GM18519 (cell line): Measurements from ENCODE around the gene VCP.

Source experiments
- ATAC-seq: cut with Tn5 transposase; IDR thresholded peaks from one replicate; pipeline ENCODE4 v1.9.1; 2021; ENCODE audit warnings: mild to moderate bottlenecking, moderate library complexity; ENCODE audit not compliant: unreplicated experiment, low FRiP score

VCP gene

DNA sequence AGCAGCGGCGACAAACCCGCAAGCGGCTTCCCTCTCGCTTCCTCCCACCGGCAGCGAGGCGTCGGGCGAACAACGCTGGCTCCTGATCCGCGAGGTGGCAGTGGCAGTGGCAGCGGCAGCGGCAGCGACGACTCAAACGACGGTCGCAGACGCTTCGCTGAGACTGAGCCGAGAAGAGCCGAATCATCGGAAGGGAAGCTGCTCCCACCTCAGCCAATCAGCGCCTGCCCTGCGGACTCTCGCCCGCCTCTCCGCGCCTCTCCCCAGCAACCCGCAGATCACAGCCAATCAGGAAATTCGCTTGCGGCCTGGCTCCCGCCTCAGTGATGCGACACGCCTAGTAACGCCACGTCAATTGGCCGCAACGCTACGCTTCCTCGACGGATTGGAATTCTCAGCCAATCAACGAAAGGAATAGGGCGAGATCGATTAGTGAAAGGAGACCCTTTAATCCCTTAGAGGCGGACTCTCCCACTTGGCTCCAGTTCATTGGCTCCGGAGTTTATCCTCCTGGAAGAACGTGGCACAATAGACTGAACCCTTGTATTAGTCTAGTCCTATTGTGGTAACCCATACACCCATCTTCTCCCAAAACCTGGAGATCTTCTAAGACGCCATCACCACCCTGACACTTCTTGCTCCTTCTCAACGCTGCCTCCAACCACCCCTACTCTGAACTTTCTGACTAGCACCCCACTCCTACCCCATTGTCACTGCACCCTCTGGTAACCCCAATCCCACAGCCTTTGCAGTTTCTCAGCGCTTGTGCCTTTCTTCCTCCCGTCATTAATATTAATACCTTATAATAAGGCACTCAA lies at the start of gene VCP:
VCP (minus strand) TSS at position 165 of the 818 bp plus-strand sequence. CDS start 272 bp downstream, outside the sequence.
- ATAC-seq: peak; percentile 80

DNA sequence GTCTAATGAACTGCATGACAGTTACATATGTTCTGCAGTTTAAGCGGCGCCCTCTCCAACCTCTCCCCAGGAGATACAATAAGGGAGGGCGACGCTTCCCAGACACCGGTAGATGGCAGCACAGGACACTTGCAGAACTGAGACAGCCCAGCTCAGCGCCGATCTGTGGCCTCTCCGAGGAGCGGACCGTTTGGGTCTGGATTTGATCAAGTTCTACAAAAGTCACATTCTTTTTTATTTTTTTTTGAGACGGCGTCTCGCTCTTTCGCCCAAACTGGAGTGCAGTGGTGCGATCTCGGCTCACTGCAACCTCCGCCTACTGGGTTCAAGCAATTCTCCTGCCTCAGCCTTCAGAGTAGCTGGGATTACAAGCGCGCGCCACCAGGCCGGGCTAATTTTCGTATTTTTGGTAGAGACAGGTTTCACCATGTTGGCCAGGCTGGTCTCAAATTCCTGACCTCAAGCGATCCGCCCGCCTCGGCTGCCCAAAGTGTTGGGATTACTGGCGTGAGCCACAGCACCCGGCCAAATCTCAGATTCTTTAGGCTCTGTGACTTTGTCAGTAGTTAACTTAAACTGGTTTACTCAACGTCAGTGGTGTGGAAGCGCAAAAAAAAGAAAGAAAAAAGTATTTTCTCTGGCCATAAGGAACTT lies 44.6 kb upstream of the VCP start:
- ATAC-seq: peak; percentile 44

DNA sequence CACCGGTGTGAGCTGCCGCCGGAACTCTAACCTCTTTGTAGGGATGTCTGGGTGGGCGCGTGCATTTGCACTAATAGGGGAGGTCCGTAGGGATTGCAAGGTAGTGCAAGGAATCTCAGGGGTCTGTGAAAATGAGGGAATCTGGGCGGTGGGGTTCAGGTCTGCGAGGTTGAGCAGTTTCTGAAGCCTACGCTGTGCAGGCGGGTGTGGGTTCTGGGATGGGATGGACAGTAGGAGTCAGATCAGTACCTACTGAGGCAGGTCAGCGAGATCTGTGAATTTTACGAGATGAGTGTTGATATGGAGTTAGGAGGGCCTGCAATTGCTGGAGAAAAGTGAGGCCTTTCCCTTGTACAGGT lies 44.1 kb upstream of the VCP start:
- ATAC-seq: no peak

DNA sequence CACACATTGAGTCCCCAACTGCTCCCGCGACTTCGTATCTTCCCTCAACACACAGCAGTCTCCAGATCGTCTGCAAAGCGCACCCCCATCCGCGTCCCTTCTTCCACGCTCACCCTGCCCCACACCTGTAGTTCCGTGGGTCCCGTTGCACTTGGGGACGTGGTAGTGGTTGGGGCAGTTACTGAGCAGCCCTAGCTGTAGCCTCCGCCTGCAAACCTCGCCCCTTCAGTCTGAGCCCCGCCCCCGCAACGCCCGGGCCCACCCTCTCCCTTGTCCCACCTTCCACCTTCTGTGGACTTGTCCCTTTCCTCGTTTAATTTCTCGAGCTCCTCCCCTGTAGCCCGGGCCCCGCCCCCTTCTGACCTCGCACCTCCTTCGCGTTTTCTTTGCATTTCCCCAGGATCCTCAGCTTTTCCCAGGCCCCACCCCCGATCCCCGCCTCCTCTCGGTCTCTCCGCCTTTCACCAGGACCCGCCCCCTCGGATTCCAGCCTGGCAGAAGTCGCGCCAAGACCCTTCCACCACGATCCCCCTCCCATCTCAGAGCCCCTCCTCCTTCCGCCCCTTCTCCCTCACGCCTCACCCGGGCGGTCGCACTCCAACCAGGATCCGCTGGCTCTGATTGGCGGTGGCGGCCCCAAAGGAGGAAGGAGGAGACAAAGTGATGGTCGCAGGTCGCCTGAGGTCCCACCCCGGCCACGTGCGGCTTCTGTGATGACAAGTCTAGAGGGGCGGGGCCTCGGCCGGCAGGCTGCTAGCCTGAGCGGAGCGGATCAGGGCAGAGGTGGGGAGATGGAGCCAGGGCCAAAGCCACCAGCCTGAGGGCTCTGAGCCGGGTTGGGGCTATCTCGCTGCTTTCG lies 43.5 kb upstream of the VCP start, which contains the start of gene ATOSB:
ATOSB (minus strand) TSS at position 183 of the 859 bp plus-strand sequence. CDS start 7,588 bp downstream, outside the sequence.
- ATAC-seq: peak; percentile 45

DNA sequence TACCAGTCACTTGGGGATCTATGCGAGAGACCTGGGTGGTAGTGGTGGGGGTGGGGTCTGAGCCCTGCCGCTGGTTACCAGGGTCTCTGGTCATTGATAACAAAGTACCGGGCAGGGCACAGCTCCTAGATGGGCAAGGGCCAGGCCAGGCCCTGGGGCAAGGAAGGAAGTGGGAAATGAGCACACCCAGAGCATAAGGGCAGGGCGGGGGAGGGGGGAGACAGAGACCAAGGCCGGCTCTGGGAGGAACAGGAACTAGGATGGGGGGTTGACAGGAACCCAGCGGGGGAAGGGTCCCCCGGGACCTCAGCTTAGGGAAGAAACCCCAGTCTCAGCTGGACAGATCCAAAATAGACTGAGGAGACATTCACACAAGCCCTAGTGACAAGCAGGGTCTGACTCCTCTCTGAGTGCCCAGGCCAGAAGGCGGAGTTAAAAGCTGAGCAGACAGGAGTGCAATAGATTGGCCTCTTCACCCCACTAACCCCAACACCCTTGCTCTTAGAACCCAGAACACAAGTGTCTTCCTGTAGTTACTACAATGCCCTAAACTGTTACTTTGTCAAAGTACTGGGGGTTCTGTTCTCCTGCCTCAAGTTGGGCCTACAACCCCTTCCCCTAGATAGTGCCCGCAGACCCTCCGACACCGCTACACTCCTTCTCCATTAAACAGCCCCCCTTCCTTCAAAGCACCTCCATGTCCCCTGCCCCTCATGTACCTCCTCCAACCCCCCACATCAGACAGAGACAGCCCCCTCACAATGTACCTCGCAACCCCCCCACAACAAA lies 42.6 kb upstream of the VCP start:
- ATAC-seq: no peak

DNA sequence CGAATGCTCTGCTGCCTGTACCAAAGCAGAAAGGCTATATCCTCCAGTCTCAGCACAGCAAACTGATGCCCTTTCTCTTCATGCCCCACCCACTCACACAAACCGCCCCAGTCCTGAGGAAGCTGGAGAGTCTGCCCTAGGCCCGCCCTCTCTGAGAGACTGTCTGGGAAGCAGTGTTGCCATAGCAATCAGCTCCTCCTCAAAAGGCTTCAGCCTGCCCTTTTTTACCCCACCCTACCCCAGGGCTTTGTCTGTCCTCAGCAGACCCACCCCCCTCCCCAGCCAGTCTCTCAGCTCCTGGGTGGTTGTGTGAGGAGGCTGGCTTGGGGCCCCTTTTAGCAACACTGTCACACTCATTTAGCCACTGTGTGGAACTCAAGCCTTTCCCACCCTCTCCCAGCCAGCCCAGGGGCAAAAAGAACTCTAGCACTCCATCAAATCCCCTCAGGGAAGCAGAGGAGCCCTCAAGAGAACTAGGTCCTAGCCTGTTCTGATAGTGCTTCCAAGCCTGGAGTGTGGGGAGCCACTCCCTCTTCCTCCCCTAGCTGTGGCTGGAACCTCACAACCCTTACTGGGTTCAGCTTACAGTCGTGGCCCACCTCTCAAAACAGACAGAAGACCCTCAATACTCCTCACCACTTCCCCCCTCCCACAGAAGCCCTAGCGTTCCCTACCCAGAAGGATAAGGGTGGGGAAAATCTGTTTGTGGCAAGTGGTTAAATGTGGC lies 41.9 kb upstream of the VCP start:
- ATAC-seq: no peak

DNA sequence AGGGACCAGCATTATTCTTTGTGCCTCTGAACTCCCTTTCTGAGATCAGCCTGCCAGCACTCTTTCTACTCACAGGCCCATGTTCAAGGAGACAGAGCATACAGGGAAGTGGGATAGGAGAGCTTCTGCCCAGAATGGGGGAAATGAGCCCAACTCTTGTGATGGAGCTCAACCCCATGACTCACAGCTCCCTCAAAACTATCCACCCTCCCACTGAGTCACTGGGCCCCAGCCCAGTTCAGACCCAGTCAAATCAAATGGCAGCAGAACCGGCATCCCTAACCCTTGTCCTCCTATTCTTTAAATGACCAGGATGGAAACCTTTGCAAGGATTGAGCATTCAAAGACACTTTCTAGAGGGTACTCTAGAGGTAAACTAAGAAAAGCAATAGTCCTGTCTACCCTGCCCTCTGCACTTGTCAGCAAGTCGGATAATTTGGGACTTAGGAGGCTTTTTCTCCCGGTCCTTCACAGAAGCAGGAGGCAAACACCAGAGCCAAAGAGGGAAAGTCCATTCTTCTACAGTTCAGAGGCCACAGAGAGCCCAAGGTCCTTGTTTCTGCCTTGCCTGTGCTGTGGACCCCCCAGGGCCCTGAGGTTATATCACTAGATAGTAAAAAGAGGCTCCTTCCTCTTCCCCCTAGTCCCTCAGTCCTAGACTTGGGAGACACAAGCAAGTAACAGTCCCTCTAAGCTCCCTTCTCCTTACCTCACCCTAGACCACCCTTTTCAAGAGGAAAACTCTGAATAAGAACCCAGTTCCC lies 40.0 kb upstream of the VCP start:
- ATAC-seq: no peak

DNA sequence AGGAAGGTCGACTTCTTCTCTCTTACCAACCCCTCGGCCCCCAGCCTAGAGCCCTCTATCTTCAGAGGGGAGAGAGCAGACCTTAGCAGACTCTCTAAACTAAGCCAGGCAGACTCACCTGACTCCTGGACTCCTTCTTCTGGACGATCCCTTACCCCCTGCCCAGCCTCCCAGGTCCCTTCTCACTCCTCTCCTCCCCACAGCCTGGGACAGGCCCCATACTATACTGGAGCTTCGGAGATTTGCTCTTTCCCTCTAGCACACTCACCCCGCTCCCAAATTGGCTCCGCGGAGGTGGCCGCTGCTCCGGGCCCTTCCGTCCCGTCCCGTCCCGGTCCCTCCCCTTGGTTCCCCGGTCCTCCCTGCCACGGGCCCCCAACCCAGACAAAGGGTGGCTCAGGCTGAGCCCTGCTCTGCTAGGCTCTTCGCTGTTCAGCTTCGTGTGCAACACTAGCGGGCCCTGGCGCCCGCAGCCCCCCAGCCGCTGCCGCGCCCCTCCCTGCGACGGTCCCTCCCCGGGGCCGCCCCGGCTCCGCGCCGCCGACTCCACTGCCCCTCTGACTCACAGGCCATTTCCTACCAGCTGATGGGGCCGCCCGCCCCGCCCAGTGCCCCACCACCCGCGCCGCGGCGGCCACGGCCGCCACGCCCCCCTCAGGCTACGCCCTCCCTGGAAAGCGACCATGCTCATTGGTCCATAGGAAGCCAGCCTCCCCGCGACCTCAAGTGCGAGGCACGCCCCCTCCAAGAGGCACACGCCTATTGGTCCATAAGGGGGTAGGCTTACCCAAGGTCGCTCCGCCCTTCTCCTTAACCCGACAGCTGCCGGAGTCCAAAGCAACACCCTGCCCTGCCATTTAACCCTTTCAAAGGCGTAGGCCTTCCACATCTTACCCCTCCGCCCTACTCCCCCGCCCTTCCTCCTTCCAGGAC lies 38.8 kb upstream of the VCP start:
- peak; percentile 61 for ATAC-seq

DNA sequence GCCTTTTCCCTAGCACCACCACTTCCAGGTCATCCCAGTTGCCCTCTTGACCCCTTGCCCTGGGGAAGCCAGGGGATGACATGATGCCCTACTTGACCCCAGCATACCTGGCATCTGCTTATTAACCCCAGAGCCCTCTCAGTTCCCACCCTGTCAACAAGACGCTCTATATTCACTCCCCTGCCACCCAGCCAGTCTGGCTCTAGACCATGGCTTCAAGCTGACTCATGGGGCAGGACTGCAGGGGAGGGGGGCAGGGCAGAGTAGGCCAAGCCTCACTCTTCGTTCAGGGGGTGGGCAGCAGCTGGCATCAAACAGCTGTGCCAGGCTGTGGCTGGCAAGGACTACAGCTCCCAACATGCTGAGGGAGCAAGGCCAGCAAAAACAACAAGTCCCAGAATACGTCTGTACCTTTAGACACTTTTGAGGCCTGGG lies 37.9 kb upstream of the VCP start:
- ATAC-seq: no peak

DNA sequence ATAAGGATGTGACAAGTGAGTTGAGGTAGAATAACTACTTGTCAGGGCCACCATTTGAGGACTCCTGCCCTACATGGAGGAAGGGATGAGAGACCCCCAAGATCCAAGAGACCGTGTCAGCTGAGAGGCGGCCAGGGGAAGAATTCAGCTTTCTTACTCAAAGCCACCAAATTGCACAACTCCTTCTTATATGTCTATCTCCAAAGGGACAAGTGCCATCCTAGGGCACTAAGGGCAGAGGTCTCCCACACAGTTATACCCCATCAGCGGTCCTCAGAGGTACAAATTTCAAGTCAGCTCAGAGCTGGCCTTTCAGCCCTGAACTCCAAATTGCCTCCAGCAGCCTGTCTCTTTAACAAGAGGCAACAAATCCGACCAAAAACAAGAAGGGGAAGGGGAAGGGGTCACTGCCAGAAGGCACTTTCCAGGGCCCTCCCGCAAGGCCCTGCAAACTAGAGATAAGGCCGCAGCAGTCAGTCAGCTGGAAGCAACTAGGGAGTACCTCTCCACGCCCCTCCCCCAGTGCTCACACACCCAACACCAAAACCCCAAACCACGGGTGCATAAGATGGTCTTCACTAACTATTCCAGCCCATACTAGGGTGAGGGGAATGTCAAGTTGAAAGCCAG lies 36.6 kb upstream of the VCP start:
- no peak for ATAC-seq

DNA sequence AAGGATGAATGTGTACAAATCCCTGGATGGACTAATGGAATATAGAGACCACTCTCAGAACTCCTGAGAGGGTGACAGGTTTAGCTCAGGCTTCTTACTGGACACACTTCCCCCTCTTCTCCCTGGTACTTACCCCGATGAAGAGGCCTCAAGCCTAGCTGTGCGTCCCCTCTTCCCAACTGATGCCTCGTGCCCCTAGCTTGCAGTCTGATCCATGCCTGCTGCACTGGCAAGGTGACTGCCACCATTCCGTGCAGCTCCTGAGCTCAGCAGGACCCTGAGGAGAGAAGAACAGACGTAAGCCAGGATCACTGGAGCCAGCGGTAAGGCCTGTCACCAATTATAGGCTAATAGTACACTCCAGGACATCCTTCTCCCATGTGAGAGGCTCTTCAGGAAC lies 36.0 kb upstream of the VCP start:
- no peak for ATAC-seq

DNA sequence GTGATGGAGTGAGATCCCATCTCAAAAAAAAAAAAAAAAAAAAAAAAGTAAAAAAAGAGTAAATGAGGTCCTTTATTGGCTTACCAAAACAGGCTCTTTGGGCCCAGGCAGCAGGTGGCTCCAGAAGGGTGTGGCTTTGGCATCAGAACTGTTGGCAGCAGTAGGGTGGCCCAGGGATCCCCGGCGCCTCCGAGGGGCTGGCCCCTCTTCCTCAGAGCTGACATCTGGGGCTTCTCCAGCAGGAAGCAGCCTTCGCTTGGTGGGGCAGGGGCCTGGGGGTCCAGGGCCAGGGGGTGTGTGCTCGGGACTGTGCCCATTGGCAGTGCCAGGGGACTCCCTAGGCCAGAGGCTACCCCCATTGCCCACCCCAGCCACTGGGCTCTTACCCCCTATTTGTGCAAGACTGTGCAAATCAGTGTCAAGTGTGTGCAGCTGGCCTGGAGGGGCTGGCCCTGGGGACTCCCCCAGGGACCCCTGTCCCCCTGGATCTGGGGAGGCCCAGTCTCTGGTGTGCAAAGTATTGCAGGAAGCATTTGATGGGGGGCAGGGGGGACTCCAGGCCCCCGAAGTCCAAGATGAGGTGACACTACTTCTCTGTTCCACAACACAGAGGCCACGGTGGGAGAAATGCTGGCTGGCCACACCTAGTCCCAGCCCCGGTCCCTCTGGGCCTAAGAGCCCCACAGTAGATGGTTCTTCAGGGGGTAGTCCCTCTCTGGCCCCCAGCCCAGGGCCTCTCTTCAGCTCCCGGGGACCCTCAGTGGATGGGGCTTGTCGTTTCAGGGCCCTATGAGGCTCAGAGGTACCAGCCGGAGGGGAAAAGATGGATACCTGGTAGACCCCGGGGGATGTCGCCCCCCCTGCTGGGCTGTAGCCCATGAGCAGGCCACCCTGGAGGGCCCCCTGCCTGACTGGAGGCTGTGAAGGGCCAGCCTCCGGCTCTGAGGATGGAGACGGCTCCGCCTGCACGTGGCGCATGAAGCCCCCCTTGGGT lies 35.2 kb upstream of the VCP start:
- no peak for ATAC-seq

DNA sequence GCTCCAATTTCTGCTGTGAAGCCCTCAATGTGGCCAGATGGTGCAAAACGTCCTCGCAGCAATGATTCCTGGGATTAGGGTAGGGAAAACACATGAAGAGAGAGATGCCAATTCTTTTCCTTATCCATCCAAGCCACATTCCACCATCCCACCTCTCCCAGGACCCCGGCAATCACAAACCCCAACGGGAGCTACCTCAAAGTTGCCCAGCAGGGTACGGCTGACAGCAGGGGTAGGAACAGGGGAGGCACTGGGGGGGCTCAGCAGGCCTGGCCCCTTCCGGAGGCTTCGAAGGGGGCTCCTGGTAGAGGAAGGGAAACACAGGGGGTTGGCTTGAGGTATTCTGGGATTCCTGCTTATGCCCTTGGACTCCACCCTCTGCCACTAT lies 33.9 kb upstream of the VCP start:
- ATAC-seq: no peak

DNA sequence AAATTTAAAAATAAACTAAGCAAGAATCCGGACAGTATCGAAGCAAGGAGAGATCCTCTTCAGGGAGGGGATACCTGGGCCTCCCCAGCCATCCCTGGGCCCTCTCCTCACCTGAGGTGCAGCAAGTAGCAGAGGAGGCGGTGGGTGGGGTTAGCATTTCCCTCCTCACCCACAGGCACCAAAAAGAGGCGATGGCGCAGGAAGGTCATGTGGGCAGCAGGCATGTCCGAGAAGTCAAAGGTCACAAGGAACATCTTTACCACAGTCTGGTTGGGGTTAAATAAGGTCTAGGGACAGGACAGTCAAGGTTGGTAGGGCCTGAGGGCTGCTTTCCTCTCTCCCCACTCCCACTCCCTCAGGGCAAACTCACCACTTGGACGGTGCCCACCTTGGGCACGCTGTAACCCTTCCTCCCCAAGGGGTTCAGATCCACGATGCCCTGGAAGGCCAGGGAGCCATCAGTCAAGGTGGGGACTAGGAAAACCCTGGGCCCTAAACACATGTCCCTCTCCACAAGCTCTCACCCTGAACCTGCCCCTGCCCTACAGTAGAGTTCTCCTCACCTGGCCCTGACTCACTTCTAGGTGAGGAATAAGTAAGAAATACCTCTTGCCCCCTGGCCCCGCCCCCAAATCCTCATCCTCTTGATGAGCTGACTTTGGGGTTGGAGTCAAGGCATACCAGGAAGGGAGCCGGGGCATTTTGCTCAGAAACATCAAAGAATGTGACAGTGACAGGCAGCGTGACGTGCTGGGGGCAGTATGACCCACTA lies 33.3 kb upstream of the VCP start:
- no peak for ATAC-seq

DNA sequence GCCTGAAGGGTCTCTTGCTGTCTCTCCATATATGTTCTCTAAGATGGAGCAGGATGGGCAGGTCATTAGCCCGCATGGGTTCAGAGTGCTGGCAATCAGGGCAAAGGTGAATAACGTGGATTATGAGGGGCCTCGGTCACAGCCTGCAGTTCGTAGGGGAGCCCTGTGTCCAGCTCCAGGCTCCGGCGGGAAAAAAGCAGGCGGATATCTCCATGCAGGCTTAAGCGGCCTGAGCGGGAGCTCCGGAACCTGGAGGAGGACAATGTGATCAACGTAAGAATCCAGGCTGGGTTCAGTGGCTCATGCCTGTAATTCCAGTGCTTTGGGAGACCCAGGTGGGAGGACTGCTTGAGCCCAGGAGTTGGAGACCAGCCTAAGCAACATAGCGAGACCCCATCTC lies 32.7 kb upstream of the VCP start:
- no peak for ATAC-seq
